NCI-H510A (cell line): ENCODE results near the gene SLC25A19.
A peak's percentile ranks its signal among the peaks of the same experiment; 100 is the strongest.

Experiments used
- DNase-seq: peaks from one replicate; lab custom pipeline; 2025; lab: John Stamatoyannopoulos, UW

Gene SLC25A19

GRCh38 chr17:75289115-75289831, at the start of gene SLC25A19:
Gene SLC25A19 (minus strand): TSS chr17:75289433. CDS start chr17:75286764, 2,669 bp downstream.
- peak; percentile 98 for DNase-seq

GRCh38 chr17:75338335-75338734, 49.1 kb upstream of the SLC25A19 start:
- DNase-seq: no peak

- no peak for DNase-seq
Observed at GRCh38 chr17:75335315-75335714, 46.1 kb upstream of the SLC25A19 start.

GRCh38 chr17:75334723-75335122, 45.5 kb upstream of the SLC25A19 start:
- no peak for DNase-seq

GRCh38 chr17:75331671-75332070, 42.4 kb upstream of the SLC25A19 start:
- no peak for DNase-seq

- no peak for DNase-seq
Observed at GRCh38 chr17:75327757-75328156, 38.5 kb upstream of the SLC25A19 start.

GRCh38 chr17:75326226-75326848, 37.1 kb upstream of the SLC25A19 start:
- no peak for DNase-seq

- DNase-seq: no peak
Observed at GRCh38 chr17:75325827-75326225, 36.6 kb upstream of the SLC25A19 start.

GRCh38 chr17:75325348-75325747, 36.1 kb upstream of the SLC25A19 start:
- DNase-seq: no peak

GRCh38 chr17:75321506-75321905, 32.3 kb upstream of the SLC25A19 start:
- DNase-seq: no peak

- no peak for DNase-seq
Observed at GRCh38 chr17:75319904-75320691, 30.9 kb upstream of the SLC25A19 start.

GRCh38 chr17:75318615-75319222, 29.5 kb upstream of the SLC25A19 start:
- DNase-seq: no peak

GRCh38 chr17:75318211-75318610, 29.0 kb upstream of the SLC25A19 start:
- no peak for DNase-seq

- no peak for DNase-seq
Observed at GRCh38 chr17:75317671-75318070, 28.4 kb upstream of the SLC25A19 start.

- no peak for DNase-seq
Observed at GRCh38 chr17:75316253-75316652, 27.0 kb upstream of the SLC25A19 start.

GRCh38 chr17:75315541-75316243, 26.5 kb upstream of the SLC25A19 start:
- no peak for DNase-seq

- DNase-seq: no peak
Observed at GRCh38 chr17:75313941-75314551, 24.8 kb upstream of the SLC25A19 start.

- no peak for DNase-seq
Observed at GRCh38 chr17:75308732-75309629, 19.7 kb upstream of the SLC25A19 start.

- no peak for DNase-seq
Observed at GRCh38 chr17:75307957-75308731, 18.9 kb upstream of the SLC25A19 start.
